Colonic mucosa (tissue), 4 donors: ENCODE data around the gene TRPM4. TPM values are rescaled to one million over a fixed set of nuclear protein-coding genes. Genes with fewer than 3 reads are reported as not detected.
"Not testable (repeated sequence)": the region's sequence is repeated elsewhere in the genome, so short reads cannot be mapped to it uniquely, and the experiment has no call there.

Experiments used
- DNase-seq: peaks from one replicate; pipeline ENCODE4 v3.0.0-alpha.2; 2020
- H3K27ac ChIP-seq: fragments of 200-600 bp; one replicate; pipeline ENCODE4 v1.8.0; 2021
- H3K27me3 ChIP-seq: fragments of 200-600 bp; one replicate; pipeline ENCODE4 v1.8.0; 2021
- H3K36me3 ChIP-seq: fragments of 200-600 bp; one replicate; pipeline ENCODE4 v1.8.0; 2021
- H3K4me1 ChIP-seq: fragments of 200-600 bp; one replicate; pipeline ENCODE4 v1.8.0; 2021; ENCODE audit warnings: mild to moderate bottlenecking
- H3K4me3 ChIP-seq: fragments of 200-600 bp; one replicate; pipeline ENCODE4 v1.8.0; 2021
- H3K9ac ChIP-seq, 2 donors: one replicate each; pipeline ENCODE4 v1.7.0; 2013; ENCODE audit warnings: control low read depth in 2 of 2, low read depth in 2 of 2, low read length in 2 of 2
- H3K9me3 ChIP-seq: fragments of 200-600 bp; one replicate; pipeline ENCODE4 v1.8.0; 2021
- intact Hi-C: fragments of 100-400 bp; cut with DNase I; formaldehyde crosslinking; loops from one replicate; pipeline ENCODE4 v1.14.1; 2022
- total RNA-seq, 2 donors: library from RNA; stranded (reverse); fragmentation: NEBNext Ultra II Directional in 1 of 2; extraction: Animal tissue kit (Norgen Biotek cat#: 25700) in 1 of 2; gene quantifications; one replicate each; pipeline ENCODE4 v1.2.1, GENCODE V29; 2021
- TF ChIP-seq, protein P1 (sequence below): fragments of 200-600 bp; IDR thresholded peaks from one replicate; pipeline ENCODE4 v1.8.0; 2022; ENCODE audit warnings: antibody characterized with exemption, mild to moderate bottlenecking
- donor health status: healthy.
- donor health status: DM: no; HTN: no; CAD: no.
- donor health status: DM: no; HTN: no; CAD: no.

TRPM4 gene
- total RNA-seq, 2 donors from 2014 or later: 175 to 307 TPM

DNA sequence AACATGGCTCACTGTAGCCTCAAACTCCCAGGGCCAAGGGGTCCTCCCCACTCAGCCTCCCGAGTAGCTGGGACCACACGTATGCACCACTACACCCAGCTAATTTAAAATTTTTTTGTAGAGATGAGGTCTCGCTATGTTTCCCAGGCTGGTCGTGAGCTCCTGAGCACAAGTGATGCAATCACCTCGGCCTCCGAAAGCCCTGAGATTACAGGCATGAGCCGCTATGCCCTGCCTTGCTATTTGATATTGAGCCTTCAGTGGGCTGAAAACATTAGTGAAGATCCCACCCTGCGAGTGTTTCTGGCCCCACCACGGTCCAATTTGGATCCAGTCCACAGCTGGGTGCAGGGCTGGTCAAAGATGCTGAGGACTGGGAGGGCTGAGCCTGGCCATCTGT lies 65.9 kb downstream of the TRPM4 start:
- no peaks in the 10 kb centered on the region for H3K36me3 ChIP-seq
- no peaks in the 10 kb centered on the region for H3K4me1 ChIP-seq
- H3K9me3 ChIP-seq: no peaks in the 10 kb centered on the region
- H3K9ac ChIP-seq: no peak overlapping the region
- TF ChIP-seq, protein P1, sequence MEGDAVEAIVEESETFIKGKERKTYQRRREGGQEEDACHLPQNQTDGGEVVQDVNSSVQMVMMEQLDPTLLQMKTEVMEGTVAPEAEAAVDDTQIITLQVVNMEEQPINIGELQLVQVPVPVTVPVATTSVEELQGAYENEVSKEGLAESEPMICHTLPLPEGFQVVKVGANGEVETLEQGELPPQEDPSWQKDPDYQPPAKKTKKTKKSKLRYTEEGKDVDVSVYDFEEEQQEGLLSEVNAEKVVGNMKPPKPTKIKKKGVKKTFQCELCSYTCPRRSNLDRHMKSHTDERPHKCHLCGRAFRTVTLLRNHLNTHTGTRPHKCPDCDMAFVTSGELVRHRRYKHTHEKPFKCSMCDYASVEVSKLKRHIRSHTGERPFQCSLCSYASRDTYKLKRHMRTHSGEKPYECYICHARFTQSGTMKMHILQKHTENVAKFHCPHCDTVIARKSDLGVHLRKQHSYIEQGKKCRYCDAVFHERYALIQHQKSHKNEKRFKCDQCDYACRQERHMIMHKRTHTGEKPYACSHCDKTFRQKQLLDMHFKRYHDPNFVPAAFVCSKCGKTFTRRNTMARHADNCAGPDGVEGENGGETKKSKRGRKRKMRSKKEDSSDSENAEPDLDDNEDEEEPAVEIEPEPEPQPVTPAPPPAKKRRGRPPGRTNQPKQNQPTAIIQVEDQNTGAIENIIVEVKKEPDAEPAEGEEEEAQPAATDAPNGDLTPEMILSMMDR: no peak
- H3K27me3 ChIP-seq: no peaks in the 10 kb centered on the region
- H3K27ac ChIP-seq: no peak overlapping the region
- no peak overlapping the region for H3K4me3 ChIP-seq
- no peak for DNase-seq
- intact Hi-C loops: loop anchor here (10.0 kb wide), 1 partner anchor 101 kb away; the partner anchor contains the start of gene SLC6A16

DNA sequence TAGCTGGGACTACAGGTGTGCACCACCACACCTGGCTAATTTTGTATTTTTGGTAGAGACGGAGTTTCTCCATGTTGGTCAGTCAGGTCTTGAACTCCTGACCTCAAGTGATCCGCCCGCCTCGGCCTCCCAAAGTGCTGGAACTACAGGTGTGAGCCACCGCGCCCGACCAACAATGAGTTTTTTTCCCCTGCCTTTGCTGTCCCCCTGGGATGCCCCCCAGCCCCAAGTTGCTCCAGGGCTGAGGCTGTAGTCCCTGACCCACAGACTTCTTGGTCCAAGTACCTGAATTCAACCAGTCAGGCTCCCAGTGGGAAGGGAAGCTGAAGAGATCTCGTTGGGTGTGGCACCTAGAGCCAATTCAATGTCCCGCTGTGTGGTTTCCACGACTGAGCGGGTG lies 66.8 kb downstream of the TRPM4 start:
- H3K27ac ChIP-seq, H3K9me3 ChIP-seq, DNase-seq, H3K4me3 ChIP-seq, H3K4me1 ChIP-seq, H3K9ac ChIP-seq, H3K27me3 ChIP-seq, H3K36me3 ChIP-seq: not testable (repeated sequence)
- intact Hi-C loops: loop anchor here (10.0 kb wide), 1 partner anchor 100 kb away; the partner anchor contains the start of gene SLC6A16

DNA sequence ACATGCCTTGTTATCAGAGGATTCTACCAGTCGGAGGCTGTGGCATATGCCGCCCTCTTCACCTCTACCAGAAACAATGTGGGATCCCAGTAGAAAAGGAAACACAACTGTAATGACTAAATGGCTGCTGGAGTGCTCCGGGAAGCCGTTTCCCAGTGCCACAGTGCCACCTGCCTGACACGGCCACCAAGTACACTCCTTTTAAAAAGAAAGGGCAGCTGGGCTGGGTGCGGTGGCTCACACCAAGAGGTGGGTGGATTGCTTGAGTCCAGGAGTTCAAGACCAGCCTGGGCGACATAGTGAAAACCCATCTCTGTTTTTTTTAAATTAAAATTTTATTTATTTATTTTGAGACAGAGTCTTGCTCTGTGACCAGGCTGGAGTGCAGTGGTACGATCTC lies 67.3 kb downstream of the TRPM4 start:
- peak; percentile 68 for DNase-seq
- intact Hi-C loops: loop anchor here (10.0 kb wide), 1 partner anchor 100 kb away; the partner anchor contains the start of gene SLC6A16

DNA sequence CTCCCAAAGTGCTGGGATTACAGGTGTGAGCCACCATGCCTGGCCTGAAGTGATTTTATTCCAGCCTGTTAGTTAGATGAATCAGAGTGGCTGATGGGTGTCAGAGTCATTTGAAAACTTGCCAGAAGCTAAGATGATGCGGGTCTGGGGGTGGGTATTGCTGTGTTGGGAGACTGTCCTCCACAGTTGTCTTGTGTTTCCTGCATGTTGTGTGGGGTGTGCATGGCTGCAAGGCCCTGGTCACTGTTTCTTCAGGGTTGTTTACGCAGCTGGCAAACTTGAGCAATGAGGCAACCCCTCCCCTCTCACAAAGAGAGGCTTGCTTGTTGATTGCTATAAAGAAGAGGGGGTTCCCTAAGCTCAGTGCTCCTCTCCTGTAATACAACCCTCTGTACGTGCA lies 71.8 kb downstream of the TRPM4 start:
- TF ChIP-seq, protein P1: no peak
- H3K27me3 ChIP-seq: no peaks in the 10 kb centered on the region
- H3K9ac ChIP-seq: no peak overlapping the region
- H3K9me3 ChIP-seq: no peaks in the 10 kb centered on the region
- H3K36me3 ChIP-seq: no peaks in the 10 kb centered on the region
- intact Hi-C loops: loop anchor here (10.0 kb wide), 1 partner anchor 95 kb away; the partner anchor contains the start of gene SLC6A16
- H3K4me3 ChIP-seq: no peak overlapping the region
- no peak overlapping the region for H3K27ac ChIP-seq
- no peaks in the 10 kb centered on the region for H3K4me1 ChIP-seq
- DNase-seq: no peak

More for the DNA sequence above, 67.3 kb downstream of the TRPM4 start:
- H3K27ac ChIP-seq: no peak overlapping the region
- no peaks in the 10 kb centered on the region for H3K4me1 ChIP-seq
- H3K9me3 ChIP-seq: no peaks in the 10 kb centered on the region
- H3K4me3 ChIP-seq: no peak overlapping the region
- TF ChIP-seq, protein P1: peak; percentile 41
- H3K36me3 ChIP-seq: no peaks in the 10 kb centered on the region
- no peak overlapping the region for H3K9ac ChIP-seq
- no peaks in the 10 kb centered on the region for H3K27me3 ChIP-seq

DNA sequence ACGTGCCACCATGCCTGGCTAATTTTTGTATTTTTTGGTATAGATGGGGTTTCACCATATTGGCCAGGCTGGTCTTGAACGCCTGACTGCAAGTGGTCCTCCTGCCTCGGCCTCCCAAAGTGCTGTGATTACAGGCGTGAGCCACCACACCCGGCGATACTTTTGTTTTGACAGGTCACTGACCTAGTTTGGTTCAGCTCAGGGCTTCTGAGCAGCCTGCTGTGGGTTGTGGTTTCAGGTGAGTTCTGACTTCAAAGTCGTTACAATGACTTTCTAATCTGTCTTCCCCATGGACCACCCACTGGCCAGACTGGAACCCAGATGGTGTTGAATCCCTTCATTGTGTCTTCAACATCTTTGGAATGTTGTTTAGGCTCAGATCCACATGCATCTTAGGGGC lies 73.8 kb downstream of the TRPM4 start:
- Histone ChIP-seq H3K9ac (no peak overlapping the region), H3K4me1 (no peaks in the 10 kb centered on the region), H3K4me3 (no peak overlapping the region), H3K9me3 (no peaks in the 10 kb centered on the region), H3K27me3 (no peaks in the 10 kb centered on the region), H3K27ac (no peak overlapping the region), H3K36me3 (no peaks in the 10 kb centered on the region)
- TF ChIP-seq, protein P1: no peak
- no peak for DNase-seq
- intact Hi-C loops: no loop called here

DNA sequence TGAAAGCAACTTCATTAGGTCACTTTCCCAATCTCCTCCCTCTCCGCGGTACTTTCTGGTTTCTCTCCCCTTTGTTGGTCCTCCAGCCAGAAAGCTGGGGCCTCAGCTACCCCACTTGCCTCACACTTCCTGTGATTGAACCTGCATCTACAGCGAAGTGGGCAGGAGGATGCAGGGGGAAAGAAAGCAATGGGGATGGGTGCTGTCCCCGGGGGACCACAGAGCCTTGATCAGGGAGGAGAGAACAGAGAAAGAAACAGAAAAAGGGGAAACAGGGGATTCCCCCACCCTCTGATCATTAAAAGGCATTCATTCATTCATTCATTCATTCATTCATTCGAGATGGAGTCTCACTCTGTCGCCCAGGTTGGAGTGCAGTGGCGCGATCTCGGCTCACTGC lies 74.2 kb downstream of the TRPM4 start:
- no peak overlapping the region for H3K27ac ChIP-seq
- H3K4me3 ChIP-seq: no peak overlapping the region
- no peaks in the 10 kb centered on the region for H3K36me3 ChIP-seq
- H3K27me3 ChIP-seq: no peaks in the 10 kb centered on the region
- no peaks in the 10 kb centered on the region for H3K9me3 ChIP-seq
- TF ChIP-seq, protein P1: no peak
- H3K4me1 ChIP-seq: no peaks in the 10 kb centered on the region
- no peak overlapping the region for H3K9ac ChIP-seq
- intact Hi-C loops: no loop called here
- no peak for DNase-seq
